Esophagus (tissue), 2 donors: ENCODE results near the gene LOXL4. TPM values are rescaled to one million over a fixed set of nuclear protein-coding genes. Genes with fewer than 3 reads are reported as not detected.

Experiments
- H3K27ac ChIP-seq, 2 donors: one replicate each; pipeline ENCODE4 v1.5.1; 2013; ENCODE audit warnings: low read depth in 2 of 2, mild to moderate bottlenecking in 2 of 2, inconsistent platforms in 1 of 2, low read length in 1 of 2, moderate library complexity in 1 of 2
- H3K27me3 ChIP-seq, 2 donors: one replicate each; pipeline ENCODE4 v1.6.1; 2013; ENCODE audit warnings: low read length in 2 of 2, control low read depth in 1 of 2, mild to moderate bottlenecking in 1 of 2; ENCODE audit not compliant: insufficient read depth in 2 of 2, control insufficient read depth in 1 of 2
- H3K36me3 ChIP-seq, 2 donors: one replicate each; pipeline ENCODE4 v1.6.1; 2013; ENCODE audit warnings: low read length in 1 of 2; ENCODE audit not compliant: control insufficient read depth in 2 of 2, insufficient read depth in 2 of 2
- H3K4me1 ChIP-seq, 2 donors: one replicate each; pipeline ENCODE4 v1.6.1; 2013; ENCODE audit warnings: low read length in 1 of 2; ENCODE audit not compliant: control insufficient read depth in 2 of 2, insufficient read depth in 2 of 2
- H3K4me3 ChIP-seq, 2 donors: one replicate each; pipeline ENCODE4 v1.5.1; 2013; ENCODE audit warnings: low read length in 2 of 2, mild to moderate bottlenecking in 2 of 2, low read depth in 1 of 2, moderate library complexity in 1 of 2
- H3K9me3 ChIP-seq, 2 donors: one replicate each; pipeline ENCODE4 v1.6.1; 2013; ENCODE audit warnings: mild to moderate bottlenecking in 2 of 2, low read depth in 1 of 2, low read length in 1 of 2, moderate library complexity in 1 of 2; ENCODE audit not compliant: control insufficient read depth in 2 of 2, insufficient read depth in 1 of 2
- WGBS, 2 donors: extraction: QIAGEN DNeasy Blood & Tissue Kit; methylation state at CpG; one replicate each; pipeline ENCODE4 v1.1.7; 2013; 5-methylcytosine and 5-hydroxymethylcytosine counted together
- polyA plus RNA-seq, 2 donors: library from polyadenylated mRNA; stranded (reverse); fragments of 200-250 nt; gene quantifications; one replicate each; pipeline ENCODE4 v1.2.3, GENCODE V29; 2013
- donor health status: healthy with polysubstance abuse.
- donor health status: Bipolar disorder and iron deficiency.

LOXL4 gene
- polyA plus RNA-seq, 2 donors = 0.49 to 0.60 TPM

- no peaks in the 10 kb centered on the region for H3K9me3 ChIP-seq
- no peaks in the 10 kb centered on the region for H3K36me3 ChIP-seq
- H3K4me1 ChIP-seq = peaks cover 3 to 14% of the 10 kb centered on the region in 2 donors
- H3K27ac ChIP-seq = no peak overlapping the region
- no peaks in the 10 kb centered on the region for H3K27me3 ChIP-seq
- H3K4me3 ChIP-seq = no peak overlapping the region
- WGBS, 2 donors = 82 to 90% methylated on average over 5 of the region's 5 CpGs
Observed at GRCh38 chr10:98266647-98267046, 1.3 kb downstream of the LOXL4 start.

- Histone ChIP-seq H3K27me3 (no peaks in the 10 kb centered on the region), H3K36me3 (no peaks in the 10 kb centered on the region), H3K9me3 (no peaks in the 10 kb centered on the region), H3K4me3 (no peak overlapping the region), H3K4me1 (peaks cover 3 to 14% of the 10 kb centered on the region in 2 donors), H3K27ac (no peak overlapping the region)
- 51 to 68% methylated on average over 17 of the region's 17 CpGs for WGBS, 2 donors
Observed at GRCh38 chr10:98265403-98266378, 2.3 kb downstream of the LOXL4 start.

DNA sequence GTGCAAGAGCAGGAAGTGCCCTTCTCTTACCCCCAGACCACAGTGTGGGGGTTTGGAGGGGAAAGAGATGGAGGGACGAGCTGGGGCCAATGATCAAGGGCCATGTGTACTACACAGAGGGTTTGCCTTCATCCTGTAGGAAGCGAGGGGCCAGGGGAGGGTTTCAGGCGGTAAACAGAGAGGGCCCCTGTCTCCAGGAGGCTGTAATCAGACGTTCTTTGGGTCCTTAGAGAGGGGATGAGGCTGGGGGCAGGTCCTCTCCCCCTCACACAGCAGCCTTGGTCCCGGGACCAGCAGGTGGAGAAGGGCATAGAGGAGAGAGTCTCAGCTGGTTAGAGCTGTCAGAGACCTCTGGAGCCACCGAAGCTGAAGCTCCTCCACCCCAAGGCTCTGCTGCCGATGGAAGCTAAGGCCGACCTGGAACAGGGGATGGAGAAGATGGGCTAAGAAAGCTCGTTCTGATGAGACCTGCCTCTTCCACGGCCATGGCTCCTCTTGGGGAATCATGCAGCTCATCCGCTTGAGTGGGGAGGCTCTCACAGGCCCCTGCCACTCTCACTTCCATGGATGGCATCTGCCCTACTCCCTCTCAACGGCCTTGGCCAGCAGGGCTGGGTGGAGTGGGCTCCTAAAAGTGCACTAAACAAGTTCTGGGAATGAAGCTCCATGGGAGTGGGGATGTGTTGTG lies 3.5 kb downstream of the LOXL4 start:
- WGBS, 2 donors = 81 to 84% methylated on average over 12 of the region's 12 CpGs
- no peaks in the 10 kb centered on the region for H3K36me3 ChIP-seq
- no peaks in the 10 kb centered on the region for H3K9me3 ChIP-seq
- no peak overlapping the region for H3K27ac ChIP-seq
- peaks cover 1 to 13% of the 10 kb centered on the region in 2 donors for H3K4me1 ChIP-seq
- no peak overlapping the region for H3K4me3 ChIP-seq
- no peaks in the 10 kb centered on the region for H3K27me3 ChIP-seq

- Histone ChIP-seq H3K4me1 (peaks cover 0 to 7% of the 10 kb centered on the region in 2 donors), H3K27ac (no peak overlapping the region)
- 92 to 95% methylated on average over 7 of the region's 7 CpGs for WGBS, 2 donors
Observed at GRCh38 chr10:98263088-98263487, 4.9 kb downstream of the LOXL4 start.

GRCh38 chr10:98262571-98262970 lies 5.4 kb downstream of the LOXL4 start:
- Histone ChIP-seq H3K9me3 (no peaks in the 10 kb centered on the region), H3K27me3 (no peaks in the 10 kb centered on the region), H3K4me1 (peaks cover 0 to 4% of the 10 kb centered on the region in 2 donors), H3K4me3 (no peak overlapping the region), H3K36me3 (no peaks in the 10 kb centered on the region), H3K27ac (no peak overlapping the region)
- 68 to 73% methylated on average over 7 of the region's 7 CpGs for WGBS, 2 donors

More at GRCh38 chr10:98263088-98263487, 4.9 kb downstream of the LOXL4 start:
- Histone ChIP-seq H3K36me3 (no peaks in the 10 kb centered on the region), H3K9me3 (no peaks in the 10 kb centered on the region), H3K4me3 (no peak overlapping the region), H3K27me3 (no peaks in the 10 kb centered on the region)

GRCh38 chr10:98261436-98262277 lies 6.3 kb downstream of the LOXL4 start:
- H3K36me3 ChIP-seq = no peaks in the 10 kb centered on the region
- H3K27ac ChIP-seq = no peak overlapping the region
- peaks cover 0 to 4% of the 10 kb centered on the region in 2 donors for H3K4me1 ChIP-seq
- no peak overlapping the region for H3K4me3 ChIP-seq
- H3K9me3 ChIP-seq = no peaks in the 10 kb centered on the region
- H3K27me3 ChIP-seq = no peaks in the 10 kb centered on the region
- 85 to 87% methylated on average over 15 of the region's 15 CpGs for WGBS, 2 donors

- 87% methylated on average over 14 of the region's 14 CpGs for WGBS, 2 donors
- Histone ChIP-seq H3K27ac (no peak overlapping the region), H3K27me3 (no peaks in the 10 kb centered on the region), H3K9me3 (no peaks in the 10 kb centered on the region), H3K4me1 (peaks cover 0 to 2% of the 10 kb centered on the region in 2 donors), H3K36me3 (no peaks in the 10 kb centered on the region), H3K4me3 (no peak overlapping the region)
Observed at GRCh38 chr10:98260752-98261151, 7.2 kb downstream of the LOXL4 start.

DNA sequence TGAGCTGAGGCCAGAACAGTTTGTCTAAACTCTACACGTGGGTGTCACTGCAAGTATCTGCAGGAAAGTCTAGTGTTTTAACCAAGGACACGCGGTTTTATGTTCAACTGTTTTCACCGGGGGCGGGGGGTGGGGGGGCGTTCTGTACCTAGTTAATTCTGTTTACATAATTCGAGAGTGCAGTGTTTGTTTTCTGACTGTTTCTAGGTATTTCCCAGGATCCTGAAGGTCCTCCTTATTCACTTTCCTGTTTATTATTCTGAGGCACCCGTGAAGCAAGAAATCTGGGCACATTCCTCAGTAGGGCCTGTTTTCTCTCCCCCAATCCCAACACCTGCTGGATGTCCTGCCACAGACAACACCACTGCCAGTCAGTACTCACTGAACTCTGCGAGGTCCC lies 7.6 kb downstream of the LOXL4 start:
- Histone ChIP-seq H3K4me1 (no peaks in the 10 kb centered on the region), H3K27me3 (no peaks in the 10 kb centered on the region), H3K36me3 (peaks cover 0 to 3% of the 10 kb centered on the region in 2 donors), H3K4me3 (no peak overlapping the region), H3K9me3 (no peaks in the 10 kb centered on the region), H3K27ac (no peak overlapping the region)
- 35% methylated on average over 9 of the region's 9 CpGs for WGBS, 2 donors
